Kidney (tissue), 14 donors: Measurements from ENCODE around the gene JAZF1. TPM values are rescaled to one million over a fixed set of nuclear protein-coding genes. Genes with fewer than 3 reads are reported as not detected.

Experiments used
- DNase-seq, 5 donors: peaks; one replicate each; pipeline ENCODE4 v3.0.0-alpha.2; 2013 to 2020
- FAIRE-seq: peaks from 2 replicates; lab custom pipeline; 2012; peaks lifted over from hg19 to GRCh38; lab: Jason Lieb, UNC
- H3K27ac ChIP-seq, 2 donors: one replicate each; pipeline ENCODE4 v1.7.0; 2013; ENCODE audit warnings: low read depth in 2 of 2, low read length in 2 of 2, inconsistent platforms in 1 of 2
- H3K27me3 ChIP-seq: one replicate; pipeline ENCODE4 v1.7.1; 2013; ENCODE audit warnings: low read length, inconsistent platforms; ENCODE audit not compliant: control insufficient read depth, insufficient read depth
- H3K36me3 ChIP-seq, 3 donors: one replicate each; pipeline versions ENCODE4 v1.7.0 to v1.7.1; 2013; ENCODE audit warnings: low read length in 3 of 3, control low read depth in 1 of 3, inconsistent platforms in 1 of 3; ENCODE audit not compliant: insufficient read depth in 3 of 3, control insufficient read depth in 2 of 3
- H3K4me1 ChIP-seq, 3 donors: one replicate each; pipeline versions ENCODE4 v1.7.0 to v1.7.1; 2013; ENCODE audit warnings: low read length in 3 of 3, inconsistent platforms in 1 of 3, low read depth in 1 of 3; ENCODE audit not compliant: control insufficient read depth in 2 of 3, insufficient read depth in 2 of 3
- H3K4me3 ChIP-seq, 3 donors: one replicate each; pipeline versions ENCODE4 v1.7.0 to v1.8.1; 2013; ENCODE audit warnings: low read length in 3 of 3, control low read depth in 1 of 3, inconsistent platforms in 1 of 3
- H3K9ac ChIP-seq, 3 donors: one replicate each; pipeline versions ENCODE4 v1.7.0 to v1.7.1; 2013; ENCODE audit warnings: low read length in 3 of 3, control low read depth in 1 of 3, inconsistent platforms in 1 of 3
- H3K9me3 ChIP-seq, 3 donors: one replicate each; pipeline versions ENCODE4 v1.7.0 to v1.7.1; 2013; ENCODE audit warnings: low read length in 3 of 3, control low read depth in 1 of 3, inconsistent platforms in 1 of 3; ENCODE audit not compliant: control insufficient read depth in 2 of 3, insufficient read depth in 1 of 3
- CTCF ChIP-seq: IDR thresholded peaks from 3 replicates; pipeline ENCODE4 v1.5.1; 2012; ENCODE audit warnings: mild to moderate bottlenecking, moderate library complexity, borderline replicate concordance; ENCODE audit not compliant: insufficient read depth; ENCODE audit errors: extremely low read depth
- intact Hi-C: fragments of 100-400 bp; cut with DNase I; formaldehyde crosslinking; loops from one replicate; pipeline ENCODE4 v1.11.1; 2022
- polyA plus RNA-seq: library from polyadenylated mRNA; stranded (reverse); fragments of 350-450 nt; fragmentation: Illumina TruSeq; extraction: RNeasy Lipid Tissue Mini Kit (QIAGEN cat#74804); gene quantifications from one replicate; pipeline ENCODE4 v1.2.3, GENCODE V29; 2014; ENCODE audit warnings: low read depth, low replicate concordance; ENCODE audit not compliant: insufficient read depth
- total RNA-seq: library from RNA; stranded (reverse); fragmentation: NEBNext Ultra II Directional; extraction: Animal tissue kit (Norgen Biotek cat#: 25700); gene quantifications from one replicate; pipeline ENCODE4 v1.2.1, GENCODE V29; 2021
- donor health status: control.
- donor health status: control.
- donor health status: control.
- donor health status: control.
- donor health status: control.
- donor health status: DM: yes; HTN: yes; CAD: no.
- donor health status: Normal renal cell carcinoma (clear cell type).

The JAZF1 gene
- total and polyA plus RNA-seq, 2 donors from 2014 or later, result 5.7 to 13.1 TPM

- H3K4me1 ChIP-seq, result no peaks in the 10 kb centered on the region
- no peaks in the 10 kb centered on the region for H3K36me3 ChIP-seq
- DNase-seq (no peak), FAIRE-seq (no peak)
- TF ChIP-seq CTCF, result no peak
- no peak overlapping the region for H3K4me3 ChIP-seq
- no peaks in the 10 kb centered on the region for H3K9me3 ChIP-seq
- H3K27me3 ChIP-seq, result no peaks in the 10 kb centered on the region
- H3K27ac ChIP-seq, result no peak overlapping the region
- intact Hi-C loops, result no loop called here
- no peak overlapping the region for H3K9ac ChIP-seq
These were observed 271.9 kb downstream of the JAZF1 start for GRCh38 chr7:27908534-27909165.

- H3K4me3 ChIP-seq, result no peak overlapping the region
- no peak for TF ChIP-seq CTCF
- H3K27ac ChIP-seq, result no peak overlapping the region
- DNase-seq (no peak), FAIRE-seq (no peak)
- H3K36me3 ChIP-seq, result no peaks in the 10 kb centered on the region
- intact Hi-C loops, result no loop called here
- H3K27me3 ChIP-seq, result no peaks in the 10 kb centered on the region
- H3K4me1 ChIP-seq, result peaks cover 0 to 1% (median 0%) of the 10 kb centered on the region in 3 donors
- no peak overlapping the region for H3K9ac ChIP-seq
- no peaks in the 10 kb centered on the region for H3K9me3 ChIP-seq
These were observed 274.1 kb downstream of the JAZF1 start for GRCh38 chr7:27906385-27907091.

- H3K9ac ChIP-seq, result no peak overlapping the region
- H3K36me3 ChIP-seq, result no peaks in the 10 kb centered on the region
- intact Hi-C loops, result no loop called here
- peaks cover 0 to 3% (median 0%) of the 10 kb centered on the region in 3 donors for H3K4me1 ChIP-seq
- DNase-seq (no peak), FAIRE-seq (no peak)
- no peaks in the 10 kb centered on the region for H3K9me3 ChIP-seq
- H3K4me3 ChIP-seq, result no peak overlapping the region
- TF ChIP-seq CTCF, result no peak
- no peak overlapping the region for H3K27ac ChIP-seq
- no peaks in the 10 kb centered on the region for H3K27me3 ChIP-seq
These were observed 274.6 kb downstream of the JAZF1 start for GRCh38 chr7:27905951-27906350.
